Muscle of arm (tissue), 12 donors: ENCODE measurements around the gene BBX. TPM values are rescaled to one million over a fixed set of nuclear protein-coding genes. Genes with fewer than 3 reads are reported as not detected.
A peak's percentile ranks its signal among the peaks of the same experiment; 100 is the strongest.

ENCODE experiments used
- DNase-seq: peaks from one replicate; pipeline ENCODE4 v3.0.0-alpha.2; 2013
- polyA plus RNA-seq, 12 donors: library from polyadenylated mRNA; unstranded; fragments of 120-200 nt; gene quantifications; one replicate each; pipeline ENCODE4 v1.2.1, GENCODE V29; 2013; ENCODE audit not compliant: insufficient read length in 12 of 12

Gene BBX
- polyA plus RNA-seq, 12 donors = 38.2 to 106 (median 49.0) TPM

DNA sequence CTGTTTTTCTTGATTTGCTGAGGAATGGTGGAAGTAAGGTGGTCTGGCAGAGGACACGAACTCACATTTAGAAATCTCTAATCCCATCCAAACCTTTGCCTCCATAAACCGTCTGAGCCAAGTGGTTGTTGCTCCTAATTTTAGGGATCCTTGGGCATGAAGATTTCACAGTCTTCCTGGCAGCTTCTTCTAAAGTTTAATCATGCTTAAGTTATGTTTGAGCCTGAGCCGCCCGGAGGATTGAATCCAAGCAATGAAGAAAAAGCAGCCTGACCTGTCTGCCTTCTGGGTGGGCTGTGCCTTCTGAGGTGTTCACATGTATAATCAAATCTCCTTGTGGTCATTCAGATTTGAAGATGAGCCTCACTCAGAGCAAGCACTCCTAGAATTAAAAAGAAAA lies 319.1 kb downstream of the BBX start:
- DNase-seq = no peak

DNA sequence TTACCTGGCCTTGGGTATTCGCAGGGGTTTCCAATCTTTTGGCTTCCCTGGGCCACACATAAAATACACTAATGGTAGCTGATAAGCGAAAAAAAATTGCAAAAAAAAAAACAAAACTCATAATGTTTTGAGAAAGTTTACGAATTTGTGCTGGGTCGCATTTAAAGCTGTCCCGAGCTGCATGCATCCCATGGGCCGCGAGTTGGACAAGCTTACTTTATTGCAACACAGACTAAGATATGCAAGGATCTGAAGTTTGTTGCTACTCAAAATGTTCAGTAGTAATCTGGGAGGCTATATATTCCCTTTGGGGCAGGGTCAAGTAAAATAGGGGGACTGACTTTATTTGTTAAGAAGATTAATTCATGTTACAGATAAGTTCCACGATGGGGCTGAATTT lies 320.2 kb downstream of the BBX start:
- DNase-seq = no peak

DNA sequence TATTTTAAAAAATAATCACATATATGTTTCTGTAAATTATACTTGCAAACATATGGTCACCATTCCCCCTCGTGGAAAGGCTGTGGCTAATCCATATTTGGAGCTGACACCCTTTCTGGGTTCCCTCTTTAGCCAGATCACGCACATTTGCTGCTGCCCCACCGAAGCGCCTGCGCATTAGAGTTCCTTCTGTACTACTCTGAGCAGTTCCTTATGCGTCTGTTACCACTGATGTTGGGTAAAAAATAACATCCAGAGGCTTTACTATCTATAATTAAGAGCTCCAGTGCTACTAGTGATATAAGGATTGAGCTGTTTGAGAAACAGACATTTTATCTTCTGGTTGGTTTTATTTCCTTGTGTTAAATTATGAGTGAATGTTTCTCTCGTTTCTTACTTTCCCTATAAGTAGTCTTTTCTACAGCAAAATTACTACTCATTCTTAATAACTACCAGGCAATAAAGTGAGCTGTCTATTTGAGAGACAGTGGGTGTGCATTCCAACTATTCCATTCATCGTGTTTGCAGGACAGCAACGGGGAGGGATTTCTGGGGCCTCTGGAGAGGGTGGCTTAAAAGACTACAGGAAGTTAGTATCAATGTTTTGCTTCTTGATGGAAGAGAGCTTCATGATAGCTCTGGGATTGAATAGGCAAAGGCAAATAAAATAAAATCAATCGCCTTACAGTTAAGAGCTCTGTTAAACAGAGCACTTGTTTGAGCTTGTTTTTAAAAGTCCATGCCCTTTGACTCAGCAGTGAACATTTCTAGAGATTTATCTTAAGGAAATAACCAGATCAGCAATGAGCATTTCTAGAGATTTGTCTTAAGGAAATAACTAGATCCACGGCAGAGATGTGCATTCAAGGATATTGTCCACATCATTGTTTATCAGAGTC lies 322.9 kb downstream of the BBX start:
- no peak for DNase-seq

DNA sequence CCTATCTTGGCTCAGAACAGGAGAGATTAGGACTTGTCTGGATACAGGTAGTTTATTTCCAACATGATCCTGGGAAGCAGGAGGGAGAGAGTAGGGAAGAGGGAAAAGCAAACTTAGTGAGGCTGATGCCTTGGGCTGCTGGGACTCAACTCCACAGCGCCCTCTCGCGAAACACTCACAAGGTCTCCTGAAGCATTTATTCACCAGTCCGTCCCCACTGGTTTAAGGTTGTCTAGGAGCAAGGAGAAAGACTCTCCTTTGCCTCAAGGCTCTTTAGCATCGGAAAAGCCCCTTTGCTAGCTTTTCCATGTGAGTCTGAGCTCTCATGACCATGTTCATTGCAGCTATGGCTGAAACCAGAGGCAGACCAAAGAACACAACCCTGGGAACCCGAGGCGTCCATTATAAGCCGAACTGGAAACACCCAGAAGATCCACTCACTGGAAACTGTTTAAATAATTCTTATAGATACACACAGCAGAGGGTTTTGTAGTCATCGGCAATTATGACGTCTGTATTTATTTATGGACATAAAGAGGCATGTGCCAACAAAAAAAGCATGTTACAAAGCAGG lies 323.6 kb downstream of the BBX start:
- DNase-seq = peak; percentile 28

DNA sequence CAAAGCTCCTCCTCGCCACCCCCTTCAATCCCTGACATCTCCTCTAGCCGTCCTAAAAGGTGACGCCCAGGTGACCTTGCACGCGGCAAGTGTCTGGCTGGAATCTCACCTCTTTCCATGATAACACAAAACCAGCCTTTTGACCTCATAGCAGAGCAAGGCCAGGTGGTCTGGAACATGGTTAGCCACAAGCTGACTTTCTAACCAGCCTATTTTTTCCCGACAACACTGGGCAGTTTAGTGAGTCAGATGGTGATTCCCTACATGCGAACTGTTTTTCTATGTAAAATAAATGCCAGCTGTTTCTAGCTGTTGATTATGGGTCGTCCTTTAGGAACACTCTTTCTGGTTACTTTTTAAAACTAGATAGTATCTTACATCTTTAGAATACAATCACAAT lies 325.0 kb downstream of the BBX start:
- no peak for DNase-seq

DNA sequence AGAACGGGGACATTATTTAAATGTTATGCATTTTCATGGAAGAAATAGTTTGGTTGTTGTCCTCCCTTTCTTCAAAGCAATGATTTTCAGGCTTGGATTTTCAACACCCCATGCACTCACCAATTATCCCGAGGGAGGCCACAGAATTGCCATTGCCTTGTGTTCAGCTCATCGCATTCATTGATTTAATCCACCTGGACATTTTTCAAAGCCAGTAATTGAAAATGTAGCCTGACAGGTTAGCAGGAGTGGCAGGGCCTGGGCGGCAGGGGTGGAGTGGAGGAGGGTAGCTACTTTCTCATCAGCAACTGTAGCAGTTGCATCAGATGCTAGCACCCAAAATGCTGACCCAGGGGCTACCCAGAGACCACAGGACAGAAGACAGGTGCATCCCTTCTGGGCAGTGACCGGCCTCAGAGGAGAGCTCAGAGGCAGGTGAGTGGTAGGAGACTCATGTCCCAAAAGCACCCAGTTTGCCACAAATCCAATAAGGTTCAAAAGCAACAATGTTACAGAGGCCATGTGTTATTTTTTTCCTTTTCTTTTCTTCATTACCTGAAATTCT lies 325.7 kb downstream of the BBX start:
- no peak for DNase-seq

DNA sequence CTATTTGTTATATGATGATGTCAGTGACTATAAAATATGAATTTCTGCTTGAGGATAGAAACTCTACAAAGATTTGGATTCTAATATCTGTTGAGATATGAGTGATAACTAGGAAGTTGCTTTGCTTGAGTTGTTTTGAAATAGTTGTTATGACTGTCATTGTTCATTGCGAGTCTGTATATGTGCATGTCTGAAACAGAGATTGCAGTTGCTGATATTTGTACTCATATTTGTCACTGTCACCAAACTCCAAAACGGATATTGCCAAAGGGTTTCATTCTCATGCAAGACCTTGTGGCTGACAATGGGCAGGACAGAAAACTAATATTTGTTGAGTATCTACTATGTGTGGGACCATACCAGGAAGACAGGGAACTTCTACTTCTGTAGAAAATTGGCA lies 327.9 kb downstream of the BBX start:
- no peak for DNase-seq

DNA sequence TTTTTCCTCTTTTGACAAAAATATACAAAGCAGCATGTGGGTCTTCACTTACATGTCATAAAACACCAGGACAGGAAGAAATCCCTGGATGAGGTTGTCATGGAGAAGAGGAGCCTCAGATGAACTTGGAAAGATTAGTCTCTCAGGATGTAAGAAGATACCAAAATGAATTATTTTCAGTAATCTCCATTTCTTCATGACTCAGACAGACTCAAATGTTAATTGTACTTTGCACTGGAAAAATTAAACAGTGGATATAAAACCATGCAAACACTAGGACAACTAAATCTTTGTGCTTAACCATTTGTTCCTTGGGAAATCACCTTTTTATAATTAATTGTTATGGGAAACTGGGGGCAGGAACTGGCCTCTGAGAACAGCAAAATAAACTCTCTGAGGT lies 331.1 kb downstream of the BBX start:
- no peak for DNase-seq

DNA sequence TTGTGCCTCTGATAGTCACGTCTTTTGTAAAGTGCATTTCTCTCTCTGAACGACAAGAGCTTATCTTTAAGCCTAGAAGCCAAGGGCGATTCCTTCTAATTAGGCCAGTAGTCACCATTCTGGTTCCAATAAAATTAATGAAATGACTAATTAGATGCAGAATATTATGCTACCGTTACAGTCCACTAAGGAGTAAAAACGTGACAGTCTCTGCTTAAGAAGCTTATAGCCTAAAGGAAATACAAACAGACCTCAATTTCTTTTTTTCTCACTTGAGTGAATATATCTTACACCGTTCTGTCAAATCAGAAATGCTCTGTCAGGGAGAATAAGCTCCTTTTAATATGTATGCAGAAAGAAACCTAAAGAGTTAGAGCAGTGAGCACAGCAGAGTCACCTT lies 332.0 kb downstream of the BBX start:
- DNase-seq = no peak

DNA sequence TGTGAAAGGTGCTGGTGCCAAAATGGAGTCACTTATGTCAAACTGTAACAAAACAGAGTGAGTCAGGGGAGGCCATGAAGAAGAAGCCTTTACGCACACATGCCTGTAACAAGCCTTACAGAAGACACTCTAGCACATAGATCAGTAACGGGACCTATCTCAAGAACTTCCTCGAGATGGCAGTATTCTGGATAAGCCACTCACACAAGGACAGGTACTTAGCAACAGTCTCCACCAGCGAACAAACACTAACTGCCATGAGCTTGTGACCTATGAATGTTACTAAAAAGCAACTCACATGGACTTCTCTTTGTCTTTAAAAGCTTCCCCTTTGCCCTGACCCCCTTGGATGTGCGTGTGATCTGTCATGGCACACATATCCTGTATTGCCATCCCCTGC lies 332.9 kb downstream of the BBX start:
- DNase-seq = no peak

DNA sequence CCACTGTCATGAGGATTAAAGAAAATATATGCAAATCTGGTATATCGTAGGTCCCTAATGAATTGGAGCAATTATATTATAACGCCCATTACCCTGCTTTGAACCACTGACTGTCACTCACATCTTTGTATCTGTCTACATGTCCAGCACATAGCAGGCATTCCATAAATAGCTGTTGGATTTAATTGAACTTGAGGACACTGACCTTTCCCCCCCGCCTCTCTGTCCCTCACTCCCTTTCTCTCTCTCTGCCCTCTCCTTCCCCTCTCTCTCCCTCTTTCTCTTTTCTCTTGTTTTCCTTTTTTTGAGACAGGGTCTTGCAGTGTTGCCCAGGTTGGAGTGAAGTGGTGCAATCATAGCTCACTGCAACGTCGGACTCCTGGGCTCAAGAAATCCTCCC lies 335.1 kb downstream of the BBX start:
- no peak for DNase-seq

DNA sequence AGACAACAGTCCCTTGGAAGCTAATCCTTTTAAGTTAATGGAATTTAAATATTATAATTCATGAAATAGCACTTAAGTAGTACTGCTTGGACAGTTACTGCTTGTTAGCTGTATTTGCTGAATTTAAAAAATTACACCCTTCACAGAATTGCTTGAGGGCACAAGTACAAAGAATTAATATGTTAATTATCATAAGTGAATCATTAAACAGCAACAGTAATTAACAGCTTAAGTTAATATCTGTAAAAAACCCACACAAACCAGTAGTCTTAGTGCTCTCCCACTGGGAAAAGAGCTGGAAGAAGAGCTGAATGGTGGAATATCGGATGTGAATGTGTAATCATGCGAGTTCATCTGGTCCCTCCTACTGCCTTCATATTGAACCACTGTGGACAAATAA lies 336.1 kb downstream of the BBX start:
- DNase-seq = no peak

Other genes with a start within 250 kb of the BBX start
- gene CCDC54, start 145.5 kb upstream of the BBX start, polyA plus RNA-seq = 1 to 10 TPM in 10 of 12 donors, not detected in 2; 1.3 to 5.1 (median 3.7) TPM